ENCODE measurements around the gene TAF15. TPM values are rescaled to one million over a fixed set of nuclear protein-coding genes. Genes with fewer than 3 reads are reported as not detected.

Gene TAF15
- polyA plus RNA-seq, 1 of the 3 experiments (the other 2 are of a cell fraction) = 78.0 TPM

- TF ChIP-seq, protein P1, sequence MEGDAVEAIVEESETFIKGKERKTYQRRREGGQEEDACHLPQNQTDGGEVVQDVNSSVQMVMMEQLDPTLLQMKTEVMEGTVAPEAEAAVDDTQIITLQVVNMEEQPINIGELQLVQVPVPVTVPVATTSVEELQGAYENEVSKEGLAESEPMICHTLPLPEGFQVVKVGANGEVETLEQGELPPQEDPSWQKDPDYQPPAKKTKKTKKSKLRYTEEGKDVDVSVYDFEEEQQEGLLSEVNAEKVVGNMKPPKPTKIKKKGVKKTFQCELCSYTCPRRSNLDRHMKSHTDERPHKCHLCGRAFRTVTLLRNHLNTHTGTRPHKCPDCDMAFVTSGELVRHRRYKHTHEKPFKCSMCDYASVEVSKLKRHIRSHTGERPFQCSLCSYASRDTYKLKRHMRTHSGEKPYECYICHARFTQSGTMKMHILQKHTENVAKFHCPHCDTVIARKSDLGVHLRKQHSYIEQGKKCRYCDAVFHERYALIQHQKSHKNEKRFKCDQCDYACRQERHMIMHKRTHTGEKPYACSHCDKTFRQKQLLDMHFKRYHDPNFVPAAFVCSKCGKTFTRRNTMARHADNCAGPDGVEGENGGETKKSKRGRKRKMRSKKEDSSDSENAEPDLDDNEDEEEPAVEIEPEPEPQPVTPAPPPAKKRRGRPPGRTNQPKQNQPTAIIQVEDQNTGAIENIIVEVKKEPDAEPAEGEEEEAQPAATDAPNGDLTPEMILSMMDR (IDR thresholded peaks at IDR 0.05) = no peak
- TF ChIP-seq PBX3 (IDR thresholded peaks at IDR 0.05) (no peak), CHD2 (IDR thresholded peaks at IDR 0.05; ENCODE audit: low read length, partially characterized antibody) (no peak), JUND (IDR thresholded peaks at IDR 0.05) (no peak), TAF1 (IDR thresholded peaks at IDR 0.05; ENCODE audit: borderline replicate concordance, low read depth, low read length) (no peak)
Observed at GRCh38 chr17:35855965-35856364, 46.7 kb downstream of the TAF15 start (continued).

- TF ChIP-seq FOXJ3 (CRISPR knock-in tag; IDR thresholded peaks at IDR 0.05) (no peak), MXI1 (IDR thresholded peaks at IDR 0.05; ENCODE audit: low read depth, low read length) (no peak), RAD21 (IDR thresholded peaks at IDR 0.05; ENCODE audit: low read length) (no peak), NFIC (IDR thresholded peaks at IDR 0.05; ENCODE audit: borderline replicate concordance) (no peak), RXRA (IDR thresholded peaks at IDR 0.05; ENCODE audit: borderline replicate concordance, low read depth) (no peak), SIN3A (IDR thresholded peaks at IDR 0.05; ENCODE audit: borderline replicate concordance, low read depth, low read length) (no peak), SMC3 (IDR thresholded peaks at IDR 0.05; ENCODE audit: low read depth, low read length) (no peak), POLR2AphosphoS5 (IDR thresholded peaks at IDR 0.05; ENCODE audit: low read depth, low read length) (no peak), ZBTB33 (IDR thresholded peaks at IDR 0.05; ENCODE audit: borderline replicate concordance, low read depth) (no peak), TCF12 (IDR thresholded peaks at IDR 0.05) (no peak), TAF1 (IDR thresholded peaks at IDR 0.05; ENCODE audit: borderline replicate concordance, low read depth, low read length) (no peak), ELF1 (IDR thresholded peaks at IDR 0.05) (no peak), EP300 (IDR thresholded peaks at IDR 0.05; ENCODE audit: borderline replicate concordance in 1 of 2, low read depth in 1 of 2, low read length in 1 of 2) (no peak), CHD2 (IDR thresholded peaks at IDR 0.05; ENCODE audit: low read length, partially characterized antibody) (no peak), RFX5 (IDR thresholded peaks at IDR 0.05; ENCODE audit: low read length) (no peak), EZH2phosphoT487 (IDR thresholded peaks at IDR 0.05; ENCODE audit: borderline replicate concordance, low read depth) (no peak)
- TF ChIP-seq, protein P1 (IDR thresholded peaks at IDR 0.05) = no peak
- H3K9ac ChIP-seq = no peak overlapping the region
- H3K4me3 ChIP-seq (ENCODE audit: low read depth in 2 of 2, low read length in 1 of 2) = no peak overlapping the region
- no peak overlapping the region for H2AFZ ChIP-seq (ENCODE audit: low read depth)
- no peaks in the 10 kb centered on the region for H3F3A ChIP-seq (replicated peaks; ENCODE audit: insufficient read depth)
- H3K9me2 ChIP-seq = no peaks in the 10 kb centered on the region
- ChIA-PET CTCF (interaction anchor here (2.1 to 4.3 kb wide), 2 partner anchors 8 to 92 kb away, joined by 8 to 26 read pairs; no protein-coding TSS in a partner anchor), POLR2A (no interaction called here)
- no peaks in the 10 kb centered on the region for H4K20me1 ChIP-seq (ENCODE audit: insufficient read depth)
- no peaks in the 10 kb centered on the region for H3K27me3 ChIP-seq (ENCODE audit: insufficient read depth)
- WGBS (ENCODE audit: low lambda C conversion rate) = 100% methylated on average over 2 of the region's 2 CpGs
- H3K36me3 ChIP-seq (replicated peaks in 1 of 2; ENCODE audit: control insufficient read depth in 1 of 2, insufficient read depth in 2 of 2, low read length in 1 of 2) = peaks cover 3 to 8% of the 10 kb centered on the region in 2 experiments
- H3K4me1 ChIP-seq (ENCODE audit: control insufficient read depth in 1 of 2, insufficient read depth in 2 of 2, low read depth in 1 of 2, low read length in 1 of 2) = no peaks in the 10 kb centered on the region
- no peaks in the 10 kb centered on the region for H3K79me2 ChIP-seq (ENCODE audit: insufficient read depth)
- no peak for DNase-seq
- H3K9me3 ChIP-seq = no peaks in the 10 kb centered on the region
- no peak overlapping the region for H3K27ac ChIP-seq (ENCODE audit: low read depth in 2 of 2, low read length in 1 of 2)
- H3K4me2 ChIP-seq = no peak overlapping the region
Observed at GRCh38 chr17:35856603-35857002, 47.3 kb downstream of the TAF15 start.
